ENCODE data around the gene FLT4. TPM values are rescaled to one million over a fixed set of nuclear protein-coding genes. Genes with fewer than 3 reads are reported as not detected.

Gene FLT4
- total RNA-seq, 2 donors from 2014 or later, result 18.0 to 29.6 TPM

DNA sequence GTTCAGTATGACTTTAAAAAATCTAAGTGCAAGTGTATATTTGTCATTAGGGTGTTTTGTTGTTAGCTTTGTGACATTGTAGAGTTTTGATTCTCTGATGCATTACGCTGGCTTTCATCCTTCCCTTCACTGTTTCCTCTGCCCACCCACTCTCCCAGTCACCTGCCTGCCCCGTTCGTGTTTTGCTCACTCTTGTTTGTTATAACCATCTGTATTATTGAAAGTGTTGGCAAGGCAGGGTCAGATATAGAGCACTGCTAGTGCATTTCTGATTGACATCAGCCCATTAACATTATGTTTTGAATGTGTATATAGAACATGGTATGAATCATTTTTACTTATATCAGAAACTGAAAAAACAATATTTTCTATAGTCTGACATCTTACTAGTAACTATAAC lies 85.4 kb downstream of the FLT4 start:
- intact Hi-C loops (cut with DNase I), result loop anchor here in 1 of 2 donors (5.0 kb wide), 1 partner anchor 333 kb away; the partner anchor contains the start of gene BTNL8
- no peak for DNase-seq (ENCODE audit: low spot score)

- intact Hi-C loops (cut with DNase I), result no loop called here
- DNase-seq (ENCODE audit: low spot score), result no peak
Measured at GRCh38 chr5:180558232-180558631, 91.2 kb downstream of the FLT4 start.

DNA sequence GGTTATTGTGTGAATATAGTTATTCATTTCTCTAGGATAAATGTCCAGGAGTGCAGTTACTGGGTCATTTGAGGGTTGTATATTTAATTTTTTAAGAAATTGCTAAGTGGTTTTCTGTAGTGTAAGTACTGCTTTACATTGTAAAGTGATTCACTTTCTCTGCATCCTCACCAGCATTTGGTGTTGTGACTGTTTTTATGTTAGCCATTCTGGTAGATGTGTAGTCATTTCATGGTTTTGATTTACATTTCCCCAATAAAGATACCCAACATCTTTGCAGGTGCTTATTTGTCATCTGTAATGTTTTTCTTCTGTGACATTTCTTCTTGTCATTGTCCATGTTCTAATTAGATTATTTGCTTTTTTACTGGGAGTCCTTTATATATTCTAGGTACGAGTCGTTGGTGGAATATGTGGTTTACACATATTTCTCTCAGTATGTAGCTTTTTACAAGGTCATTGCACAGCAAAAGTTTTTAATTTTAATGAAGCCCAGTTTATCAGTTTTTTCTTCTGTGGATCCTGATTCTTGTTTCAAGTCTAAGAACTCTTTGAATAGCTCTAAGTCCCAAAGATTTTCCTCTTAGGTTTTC lies 92.1 kb downstream of the FLT4 start:
- no peak for DNase-seq (ENCODE audit: low spot score)
- intact Hi-C loops (cut with DNase I), result no loop called here

DNA sequence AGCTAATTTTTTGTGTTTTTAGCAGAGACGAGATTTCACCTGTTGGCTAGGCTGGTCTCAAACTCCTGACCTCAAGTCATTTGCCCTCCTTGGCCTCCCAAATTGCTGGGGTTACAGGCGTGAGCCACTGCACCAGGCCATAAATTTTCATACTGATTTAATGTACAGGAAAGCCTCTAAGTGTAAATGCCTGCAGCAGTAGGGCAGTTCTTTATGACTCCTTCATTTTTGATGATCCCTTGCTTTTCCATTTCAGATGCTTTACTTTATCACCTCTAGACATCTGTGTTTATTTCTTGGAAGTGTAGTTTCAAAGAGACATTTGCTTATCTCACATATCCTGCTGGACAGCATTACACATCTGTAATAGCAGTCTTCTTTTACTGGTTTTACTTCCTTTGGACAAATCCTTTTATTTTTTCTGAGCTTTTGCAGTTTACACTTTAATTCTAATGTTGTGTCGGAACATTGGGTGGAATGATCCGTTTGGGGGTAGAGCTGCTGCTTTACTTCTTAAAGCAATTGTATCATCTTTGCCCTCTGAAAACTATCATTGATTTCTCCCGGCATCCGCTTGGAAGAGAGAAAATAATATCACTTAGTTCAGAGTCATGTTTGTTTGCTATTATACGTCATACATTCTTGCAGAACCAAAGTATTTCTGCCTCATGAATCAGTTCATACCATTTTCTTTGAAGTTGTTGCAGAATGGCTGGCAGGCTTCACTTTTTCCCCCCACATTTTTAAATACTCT lies 94.1 kb downstream of the FLT4 start:
- no peak for DNase-seq (ENCODE audit: low spot score)
- intact Hi-C loops (cut with DNase I), result no loop called here

DNA sequence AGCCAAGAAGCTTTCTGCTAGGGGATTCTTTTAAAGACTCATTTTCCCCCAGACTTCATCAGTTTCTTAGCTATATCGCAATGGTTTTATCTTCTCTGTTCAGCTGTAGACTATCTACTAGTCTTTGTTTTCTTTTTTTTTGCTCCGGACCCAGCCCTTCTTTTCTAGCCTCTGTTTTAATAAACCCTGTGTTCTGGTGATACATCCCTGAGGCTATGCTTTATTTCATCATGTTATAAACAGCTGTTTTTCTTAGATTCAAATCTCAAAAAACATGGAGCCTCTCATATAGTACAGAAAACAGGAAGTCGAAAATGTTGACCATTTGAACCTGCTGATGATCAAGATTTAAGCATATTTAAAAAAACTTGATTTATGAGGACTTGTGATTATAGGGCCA lies 95.9 kb downstream of the FLT4 start:
- intact Hi-C loops (cut with DNase I), result no loop called here
- no peak for DNase-seq (ENCODE audit: low spot score)

Other genes starting within 250 kb of the FLT4 start
- 10 to 100 TPM; 19.9 to 22.6 TPM for gene CNOT6, start 155.2 kb downstream of the FLT4 start, total RNA-seq
- not detected for gene SCGB3A1, start 58.1 kb downstream of the FLT4 start, total RNA-seq
- gene OR2Y1, start 90.5 kb upstream of the FLT4 start, total RNA-seq, result not detected
- gene MGAT1, start 153.2 kb upstream of the FLT4 start, total RNA-seq, result 100 to 1,000 TPM; 150 to 160 TPM
- 10 to 100 TPM; 21.2 to 22.2 TPM for gene ZFP62, start 211.7 kb upstream of the FLT4 start, total RNA-seq
- gene BTNL8, start 249.6 kb upstream of the FLT4 start, total RNA-seq, result not detected